HG03280 (cell line): ENCODE measurements around the gene UFC1.

Source experiments
- ATAC-seq: cut with Tn5 transposase; IDR thresholded peaks from one replicate; pipeline ENCODE4 v1.9.1; 2021; ENCODE audit warnings: mild to moderate bottlenecking, moderate library complexity; ENCODE audit not compliant: unreplicated experiment

Gene UFC1

GRCh38 chr1:161192476-161193465 is 39.0 kb downstream of the UFC1 start:
- ATAC-seq, result peak; percentile 73

DNA sequence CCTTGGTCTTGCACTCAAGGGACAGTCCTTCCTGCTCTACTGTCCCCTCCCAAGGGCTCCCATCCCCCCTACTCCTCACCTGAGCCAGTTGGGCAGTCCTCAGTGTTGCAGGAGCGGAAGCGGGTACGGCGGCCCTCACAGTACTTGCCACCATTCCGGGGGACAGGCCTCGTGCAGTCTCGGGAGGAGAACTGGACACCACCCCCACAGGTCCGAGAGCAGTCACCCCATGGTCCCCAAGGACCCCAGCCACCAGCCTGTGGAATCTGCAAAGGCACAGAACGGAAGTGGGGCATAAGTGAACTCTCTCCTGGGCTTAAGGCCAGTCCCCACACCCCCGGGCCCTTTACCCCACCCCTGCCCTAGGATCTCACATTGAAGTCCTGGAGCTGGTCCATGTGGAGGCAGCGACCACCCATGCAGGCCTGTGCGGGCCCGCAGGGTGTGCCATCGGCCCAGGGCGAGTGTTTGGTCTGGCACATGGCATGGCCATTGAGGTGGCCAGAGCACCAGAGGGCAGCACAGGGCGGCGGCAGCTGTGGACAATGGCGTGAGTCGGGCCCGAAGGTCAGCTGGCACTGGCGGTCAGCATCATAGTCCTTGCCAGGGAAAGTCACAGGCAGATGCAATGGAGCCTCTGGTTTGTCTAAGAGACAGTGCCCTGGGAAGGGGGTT is 39.9 kb downstream of the UFC1 start:
- ATAC-seq, result no peak

DNA sequence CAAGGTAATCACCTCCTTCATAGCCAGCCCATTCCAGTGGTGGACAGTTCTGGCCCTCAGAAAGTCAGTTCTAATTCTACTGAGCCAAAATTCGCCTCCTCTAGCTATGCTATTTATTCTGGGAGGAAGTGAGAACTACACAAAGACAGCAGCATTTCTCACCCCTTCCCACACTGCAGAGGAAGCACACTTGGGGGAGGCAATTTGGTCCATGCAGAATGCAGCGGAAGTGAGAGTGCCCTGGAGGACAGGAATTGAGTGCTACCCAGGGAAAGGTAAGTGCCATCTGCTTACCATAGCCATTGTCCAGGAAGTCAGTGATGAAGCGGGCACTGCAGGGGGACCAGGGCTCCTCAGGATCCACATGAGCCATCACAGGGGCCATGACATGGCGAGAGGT is 41.4 kb downstream of the UFC1 start:
- no peak for ATAC-seq

GRCh38 chr1:161196111-161196510 is 42.3 kb downstream of the UFC1 start:
- ATAC-seq, result no peak

- no peak for ATAC-seq
Observed at GRCh38 chr1:161196521-161197451, 43.0 kb downstream of the UFC1 start.

GRCh38 chr1:161197560-161198193 is 43.9 kb downstream of the UFC1 start:
- ATAC-seq, result no peak

GRCh38 chr1:161198194-161198896 is 44.6 kb downstream of the UFC1 start:
- ATAC-seq, result no peak

- ATAC-seq, result no peak
Observed at GRCh38 chr1:161198897-161199431, 45.2 kb downstream of the UFC1 start, which contains the start of gene ADAMTS4. ADAMTS4 (minus strand) TSS chr1:161199054; CDS start chr1:161198627, 427 bp downstream.

DNA sequence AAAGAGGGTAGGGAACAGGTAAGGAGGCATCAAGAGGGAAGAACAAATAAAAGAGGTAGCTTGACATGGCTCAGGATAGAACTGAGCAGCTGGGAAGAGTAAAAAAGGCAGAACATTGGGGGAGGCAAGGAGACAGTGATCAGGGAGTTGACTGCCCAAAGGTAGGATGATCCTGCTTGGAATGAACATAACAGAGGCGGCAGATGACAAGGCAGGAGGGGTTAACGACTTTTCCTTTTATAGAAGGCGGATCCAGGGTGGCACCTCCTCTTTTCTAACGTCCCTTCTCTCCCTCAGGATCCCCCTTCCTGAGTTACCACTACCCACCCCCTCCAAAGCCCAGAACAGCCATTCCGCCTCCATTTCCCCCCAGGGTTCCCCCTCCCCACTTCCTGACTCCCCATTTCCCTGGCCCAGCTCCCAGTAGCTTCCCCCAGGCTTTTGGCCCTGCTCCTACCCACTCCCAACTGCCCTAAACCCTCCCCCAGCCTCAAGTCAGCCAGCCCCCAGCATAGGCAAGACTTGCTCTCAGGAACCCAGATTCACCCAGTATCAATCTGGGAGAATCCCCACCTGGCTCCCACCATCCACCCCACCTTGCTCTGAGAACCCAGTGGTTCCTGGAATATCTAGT is 45.8 kb downstream of the UFC1 start:
- ATAC-seq, result no peak

- ATAC-seq, result no peak
Observed at GRCh38 chr1:161200421-161200991, 46.7 kb downstream of the UFC1 start.

GRCh38 chr1:161200992-161201835 is 47.4 kb downstream of the UFC1 start:
- no peak for ATAC-seq

GRCh38 chr1:161201836-161202712 is 48.3 kb downstream of the UFC1 start, which contains the start of gene NDUFS2:
NDUFS2 (plus strand) TSS chr1:161202367; CDS start chr1:161202386, 19 bp downstream.
- peak; percentile 98 for ATAC-seq

DNA sequence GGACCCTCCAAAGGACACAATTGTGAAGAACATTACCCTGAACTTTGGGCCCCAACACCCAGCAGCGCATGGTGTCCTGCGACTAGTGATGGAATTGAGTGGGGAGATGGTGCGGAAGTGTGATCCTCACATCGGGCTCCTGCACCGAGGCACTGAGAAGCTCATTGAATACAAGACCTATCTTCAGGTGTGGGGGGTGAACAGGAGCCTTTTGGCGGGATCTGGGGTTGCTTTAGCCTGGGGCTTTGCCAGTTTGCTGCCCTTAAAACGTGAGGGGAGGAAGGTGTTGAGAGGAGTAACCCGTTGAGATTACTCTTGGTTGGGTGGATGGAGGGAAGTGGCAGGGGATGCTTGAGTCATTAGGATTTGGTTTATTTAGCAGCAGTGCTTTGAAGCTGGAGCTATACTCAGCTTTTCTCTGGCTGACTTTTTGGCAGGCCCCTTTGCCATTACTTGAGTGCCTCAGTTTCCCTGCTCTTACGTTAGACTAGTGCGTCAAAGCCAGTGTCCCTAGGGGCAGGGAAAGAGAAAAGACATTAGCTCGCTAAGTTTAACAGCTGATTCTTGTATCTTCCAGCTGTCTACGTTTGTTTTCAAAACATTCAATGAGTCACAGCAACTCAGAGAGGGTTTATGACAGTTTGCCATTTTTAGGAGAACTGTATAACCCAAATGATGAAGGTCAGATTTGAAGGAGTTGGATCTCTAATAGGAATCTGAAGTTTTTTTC is 52.8 kb downstream of the UFC1 start:
- no peak for ATAC-seq

- no peak for ATAC-seq
Observed at GRCh38 chr1:161207173-161207572, 53.4 kb downstream of the UFC1 start.
